LNCaP clone FGC (cell line): ENCODE measurements around the gene ARMH3.

Experiments
- DNase-seq: peaks from one replicate; pipeline ENCODE4 v3.0.0-alpha.2; 2011; ENCODE audit warnings: low read depth
- H3K4me3 ChIP-seq: 2 replicates; pipeline ENCODE4 v1.5.1; 2011; ENCODE audit warnings: mild to moderate bottlenecking, low read depth, low read length, control low read depth
- TF ChIP-seq, protein P1 (sequence below): IDR thresholded peaks from 2 replicates; pipeline ENCODE4 v1.5.1; 2012; ENCODE audit warnings: mild to moderate bottlenecking; ENCODE audit not compliant: control insufficient read depth, insufficient read depth; ENCODE audit errors: extremely low read depth

The ARMH3 gene

DNA sequence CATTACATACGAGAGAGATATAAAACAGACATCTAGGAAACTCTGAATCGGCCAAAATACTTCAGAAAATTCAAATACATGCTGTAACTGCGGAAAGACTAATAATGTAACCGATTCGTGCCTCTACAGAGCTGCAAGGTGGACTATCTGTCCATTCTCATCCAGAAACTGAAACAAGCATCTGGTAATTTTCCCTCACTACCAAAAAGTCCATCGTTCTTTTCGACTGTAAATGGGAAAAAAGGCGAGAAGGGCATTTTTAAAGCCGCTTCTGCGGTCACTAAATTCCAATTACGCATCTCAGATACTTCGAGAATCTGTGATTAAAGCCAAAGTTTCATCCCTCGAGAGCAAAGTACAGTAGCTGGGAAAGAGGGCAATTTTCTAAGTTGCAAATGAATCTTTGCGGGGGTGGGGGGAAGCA, 239.0 kb downstream of the ARMH3 start:
- no peak for DNase-seq
- TF ChIP-seq, protein P1, sequence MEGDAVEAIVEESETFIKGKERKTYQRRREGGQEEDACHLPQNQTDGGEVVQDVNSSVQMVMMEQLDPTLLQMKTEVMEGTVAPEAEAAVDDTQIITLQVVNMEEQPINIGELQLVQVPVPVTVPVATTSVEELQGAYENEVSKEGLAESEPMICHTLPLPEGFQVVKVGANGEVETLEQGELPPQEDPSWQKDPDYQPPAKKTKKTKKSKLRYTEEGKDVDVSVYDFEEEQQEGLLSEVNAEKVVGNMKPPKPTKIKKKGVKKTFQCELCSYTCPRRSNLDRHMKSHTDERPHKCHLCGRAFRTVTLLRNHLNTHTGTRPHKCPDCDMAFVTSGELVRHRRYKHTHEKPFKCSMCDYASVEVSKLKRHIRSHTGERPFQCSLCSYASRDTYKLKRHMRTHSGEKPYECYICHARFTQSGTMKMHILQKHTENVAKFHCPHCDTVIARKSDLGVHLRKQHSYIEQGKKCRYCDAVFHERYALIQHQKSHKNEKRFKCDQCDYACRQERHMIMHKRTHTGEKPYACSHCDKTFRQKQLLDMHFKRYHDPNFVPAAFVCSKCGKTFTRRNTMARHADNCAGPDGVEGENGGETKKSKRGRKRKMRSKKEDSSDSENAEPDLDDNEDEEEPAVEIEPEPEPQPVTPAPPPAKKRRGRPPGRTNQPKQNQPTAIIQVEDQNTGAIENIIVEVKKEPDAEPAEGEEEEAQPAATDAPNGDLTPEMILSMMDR, result no peak
- H3K4me3 ChIP-seq, result peak overlapping the region; percentile 91

DNA sequence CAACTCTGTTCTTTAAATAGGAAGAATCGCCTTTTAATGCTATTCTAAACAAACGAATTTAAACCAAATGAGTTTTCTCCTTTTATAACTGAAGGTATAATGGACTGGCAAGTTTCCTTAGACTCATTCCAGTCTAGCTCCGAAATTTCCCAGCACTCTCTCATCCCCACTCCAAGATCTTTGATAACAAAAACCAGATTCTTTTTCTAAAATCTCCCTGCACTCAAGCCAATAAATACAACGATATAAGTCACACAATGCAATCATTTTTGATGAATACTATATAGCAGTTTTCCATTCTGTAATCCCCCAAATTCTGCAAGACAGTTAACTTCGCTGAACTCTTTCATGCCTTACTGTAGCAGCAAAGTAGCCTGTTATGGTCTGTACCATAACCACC, 239.6 kb downstream of the ARMH3 start:
- TF ChIP-seq, protein P1, result no peak
- DNase-seq, result no peak
- H3K4me3 ChIP-seq, result peak overlapping the region; percentile 91

DNA sequence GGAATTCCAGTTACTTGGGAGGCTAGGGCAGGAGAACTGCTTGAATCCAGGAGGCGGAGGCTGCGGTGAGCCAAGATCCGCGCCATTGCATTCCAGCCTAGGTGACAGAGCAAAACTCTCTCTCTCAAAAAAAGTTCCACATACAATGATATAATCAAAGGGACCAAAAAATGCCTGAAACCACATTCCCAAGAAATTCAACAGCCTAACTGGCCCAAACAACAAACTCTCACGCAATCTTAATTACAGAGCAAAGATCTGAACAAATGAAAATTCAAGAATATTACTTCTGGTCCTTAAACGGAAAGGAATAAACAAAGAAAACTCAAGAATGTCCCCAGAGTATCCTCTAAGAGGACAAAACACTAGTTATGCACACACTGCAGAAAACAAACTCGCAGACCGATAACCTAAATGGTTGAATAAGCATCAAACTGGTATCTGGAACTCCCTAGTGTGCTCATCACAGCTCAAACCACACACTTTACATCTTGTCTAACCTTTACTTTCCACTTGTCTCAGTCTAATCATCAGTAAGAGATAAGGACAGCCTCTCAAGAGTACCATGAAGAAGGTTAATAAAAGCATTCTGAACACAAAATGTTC, 241.4 kb downstream of the ARMH3 start:
- H3K4me3 ChIP-seq, result no peak overlapping the region; the same call in 1 of the 2 replicates
- no peak for DNase-seq
- TF ChIP-seq, protein P1, result no peak

DNA sequence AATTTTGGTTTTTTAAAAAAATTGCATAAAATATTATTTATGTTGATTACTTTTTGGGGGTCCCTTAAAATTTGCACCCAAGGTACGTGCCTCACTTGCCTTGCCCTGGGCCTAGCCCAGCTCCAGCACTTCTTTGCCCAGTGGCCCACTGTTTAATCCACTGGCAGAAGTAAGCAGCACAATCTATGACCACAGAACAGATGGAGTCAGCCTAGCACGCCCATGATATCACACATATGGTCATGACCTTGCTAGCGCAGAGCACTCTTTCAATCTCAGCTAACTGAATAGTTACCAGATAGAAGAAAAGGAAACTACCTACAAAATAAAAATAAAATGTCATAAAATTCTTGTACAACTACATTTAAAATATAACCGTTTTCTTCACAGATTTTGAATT, 243.4 kb downstream of the ARMH3 start:
- H3K4me3 ChIP-seq, result no peak overlapping the region
- TF ChIP-seq, protein P1, result no peak
- DNase-seq, result no peak

DNA sequence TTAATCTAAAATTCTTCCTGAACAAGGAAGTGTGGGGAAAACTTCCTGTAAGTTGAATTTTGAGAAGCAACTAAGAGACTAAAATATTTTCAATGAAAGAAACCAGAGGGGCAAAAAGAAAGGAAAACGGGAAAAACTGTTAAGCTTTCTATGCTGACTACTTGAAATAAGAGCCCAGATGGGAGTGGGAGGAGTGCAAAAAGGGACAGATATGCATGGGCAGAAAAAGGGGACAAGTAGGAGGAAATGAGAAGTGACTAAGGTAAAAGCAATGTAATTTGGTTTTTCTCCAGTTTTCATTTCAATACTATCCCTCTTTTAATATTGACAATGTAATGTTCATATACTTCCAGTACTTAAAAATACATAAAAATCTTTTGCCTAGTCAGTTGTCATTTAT, 248.8 kb downstream of the ARMH3 start:
- TF ChIP-seq, protein P1, result no peak
- no peak for DNase-seq
- no peak overlapping the region for H3K4me3 ChIP-seq

DNA sequence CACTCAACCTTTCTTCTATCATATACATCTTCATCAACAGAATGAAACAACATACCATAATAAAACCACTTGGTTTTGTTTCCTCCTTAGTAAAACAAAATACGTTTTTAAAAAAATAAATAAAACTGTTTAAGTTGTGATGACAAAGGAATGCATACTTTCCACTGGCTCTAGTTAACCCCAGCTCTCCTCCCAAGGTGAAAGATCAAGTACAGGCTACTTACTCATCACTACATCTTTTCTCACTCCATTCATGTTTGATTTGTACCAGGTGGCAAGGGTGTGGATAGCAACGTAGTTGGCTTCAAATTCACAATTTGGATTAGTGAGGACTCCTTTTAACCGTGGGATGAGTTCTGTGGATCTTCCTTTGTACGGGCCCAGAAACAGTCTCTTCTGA, 252.5 kb downstream of the ARMH3 start:
- H3K4me3 ChIP-seq, result no peak overlapping the region
- TF ChIP-seq, protein P1, result no peak
- no peak for DNase-seq
